ENCODE results near the gene TFPI. TPM values are rescaled to one million over a fixed set of nuclear protein-coding genes. Genes with fewer than 3 reads are reported as not detected.
"Not testable (repeated sequence)": the region's sequence is repeated elsewhere in the genome, so short reads cannot be mapped to it uniquely, and the experiment has no call there.

Gene TFPI
- total RNA-seq, 4 donors from 2014 or later, result 42.6 to 141 (median 66.1) TPM

DNA sequence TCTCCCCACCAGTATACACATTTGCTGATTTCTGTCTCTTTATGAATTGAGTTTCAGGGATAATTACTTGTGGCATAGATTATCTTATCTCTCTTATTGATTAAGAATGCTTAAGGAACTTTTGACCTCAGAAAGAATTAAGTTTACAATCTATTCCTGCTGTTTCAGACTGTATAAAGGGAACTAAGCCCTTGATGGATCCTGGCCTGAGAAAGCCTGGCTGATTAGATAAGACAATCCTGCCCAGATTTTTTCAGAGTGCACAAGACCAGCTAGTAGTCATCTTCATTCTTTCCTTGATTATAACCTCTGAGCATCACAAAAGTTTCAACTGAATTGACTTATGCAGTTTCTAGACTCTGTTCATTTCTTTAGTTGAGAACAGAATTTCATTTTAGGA, 22.7 kb upstream of the TFPI start:
- H3K36me3 ChIP-seq, result no peaks in the 10 kb centered on the region
- H3K4me3 ChIP-seq, result no peak overlapping the region
- TF ChIP-seq POLR2AphosphoS5 (IDR thresholded peaks at IDR 0.05) (no peak), POLR2A (IDR thresholded peaks at IDR 0.05) (no peak), EP300 (IDR thresholded peaks at IDR 0.05) (no peak)
- TF ChIP-seq, protein P1, sequence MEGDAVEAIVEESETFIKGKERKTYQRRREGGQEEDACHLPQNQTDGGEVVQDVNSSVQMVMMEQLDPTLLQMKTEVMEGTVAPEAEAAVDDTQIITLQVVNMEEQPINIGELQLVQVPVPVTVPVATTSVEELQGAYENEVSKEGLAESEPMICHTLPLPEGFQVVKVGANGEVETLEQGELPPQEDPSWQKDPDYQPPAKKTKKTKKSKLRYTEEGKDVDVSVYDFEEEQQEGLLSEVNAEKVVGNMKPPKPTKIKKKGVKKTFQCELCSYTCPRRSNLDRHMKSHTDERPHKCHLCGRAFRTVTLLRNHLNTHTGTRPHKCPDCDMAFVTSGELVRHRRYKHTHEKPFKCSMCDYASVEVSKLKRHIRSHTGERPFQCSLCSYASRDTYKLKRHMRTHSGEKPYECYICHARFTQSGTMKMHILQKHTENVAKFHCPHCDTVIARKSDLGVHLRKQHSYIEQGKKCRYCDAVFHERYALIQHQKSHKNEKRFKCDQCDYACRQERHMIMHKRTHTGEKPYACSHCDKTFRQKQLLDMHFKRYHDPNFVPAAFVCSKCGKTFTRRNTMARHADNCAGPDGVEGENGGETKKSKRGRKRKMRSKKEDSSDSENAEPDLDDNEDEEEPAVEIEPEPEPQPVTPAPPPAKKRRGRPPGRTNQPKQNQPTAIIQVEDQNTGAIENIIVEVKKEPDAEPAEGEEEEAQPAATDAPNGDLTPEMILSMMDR (IDR thresholded peaks at IDR 0.05), result no peak
- ATAC-seq, result no peak
- H3K4me1 ChIP-seq, result peaks cover 0 to 23% (median 4%) of the 10 kb centered on the region in 3 donors
- no peak overlapping the region for H3K27ac ChIP-seq
- peaks cover 0 to 5% (median 0%) of the 10 kb centered on the region in 3 donors for H3K9me3 ChIP-seq
- H3K27me3 ChIP-seq, result no peaks in the 10 kb centered on the region

DNA sequence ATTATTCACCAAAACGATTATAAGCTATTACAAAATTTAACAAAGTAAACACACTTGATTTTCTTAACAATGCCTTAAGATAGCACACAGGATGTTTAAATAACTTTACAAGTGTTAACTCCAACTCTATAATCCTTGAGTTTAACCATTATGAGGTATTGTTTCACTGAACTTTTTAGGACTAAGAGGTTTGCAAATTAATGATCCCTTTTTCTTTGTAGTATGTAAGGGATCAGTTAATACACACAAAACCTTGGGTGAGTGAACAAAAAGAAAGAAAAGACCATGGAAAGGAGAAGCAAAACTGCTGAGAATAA, 21.5 kb upstream of the TFPI start:
- no peak overlapping the region for H3K4me3 ChIP-seq
- peaks cover 0 to 14% (median 4%) of the 10 kb centered on the region in 3 donors for H3K4me1 ChIP-seq
- peaks cover 0 to 5% (median 0%) of the 10 kb centered on the region in 3 donors for H3K9me3 ChIP-seq
- no peaks in the 10 kb centered on the region for H3K36me3 ChIP-seq
- 3 to 13% methylated on average over 1 of the region's 1 CpG for WGBS, 2 donors (ENCODE audit: low coverage in 1 of 2)
- ATAC-seq, result no peak
- H3K27me3 ChIP-seq, result no peaks in the 10 kb centered on the region
- H3K27ac ChIP-seq, result peak overlapping the region in 2 of 4 donors; percentile 15 to 16
- no peak for TF ChIP-seq EP300 (IDR thresholded peaks at IDR 0.05)
- TF ChIP-seq POLR2AphosphoS5 (IDR thresholded peaks at IDR 0.05), result no peak
- no peak for TF ChIP-seq POLR2A (IDR thresholded peaks at IDR 0.05)

GRCh38 chr2:187574969-187575750, 20.9 kb upstream of the TFPI start:
- H3K27me3 ChIP-seq, result no peaks in the 10 kb centered on the region
- H3K27ac ChIP-seq, result peak overlapping the region in 2 of 4 donors; percentile 16 to 20
- 29 to 33% methylated on average over 3 of the region's 3 CpGs for whole genome bisulfite sequencing, 2 donors (ENCODE audit: low coverage in 1 of 2)
- TF ChIP-seq, protein P1 (IDR thresholded peaks at IDR 0.05), result no peak
- TF ChIP-seq EP300 (IDR thresholded peaks at IDR 0.05), result no peak
- no peak for TF ChIP-seq POLR2A (IDR thresholded peaks at IDR 0.05)
- no peak for TF ChIP-seq POLR2AphosphoS5 (IDR thresholded peaks at IDR 0.05)
- H3K9me3 ChIP-seq, result peaks cover 0 to 5% (median 0%) of the 10 kb centered on the region in 3 donors
- H3K4me3 ChIP-seq, result no peak overlapping the region
- no peaks in the 10 kb centered on the region for H3K36me3 ChIP-seq
- ATAC-seq, result no peak
- peaks cover 0 to 14% (median 4%) of the 10 kb centered on the region in 3 donors for H3K4me1 ChIP-seq

- Histone ChIP-seq H3K9me3 (peaks cover 0 to 5% (median 0%) of the 10 kb centered on the region in 3 donors), H3K36me3 (no peaks in the 10 kb centered on the region), H3K27me3 (no peaks in the 10 kb centered on the region), H3K4me1 (peaks cover 0 to 14% (median 4%) of the 10 kb centered on the region in 3 donors), H3K27ac (no peak overlapping the region), H3K4me3 (no peak overlapping the region)
- TF ChIP-seq, protein P1 (IDR thresholded peaks at IDR 0.05), result no peak
- TF ChIP-seq EP300 (IDR thresholded peaks at IDR 0.05), result no peak
- TF ChIP-seq POLR2AphosphoS5 (IDR thresholded peaks at IDR 0.05), result no peak
- no peak for TF ChIP-seq POLR2A (IDR thresholded peaks at IDR 0.05)
- no peak for ATAC-seq
- 95 to 100% methylated on average over 2 of the region's 2 CpGs for WGBS, 2 donors (ENCODE audit: low coverage in 1 of 2)
These were observed 19.5 kb upstream of the TFPI start for GRCh38 chr2:187573722-187574121.

DNA sequence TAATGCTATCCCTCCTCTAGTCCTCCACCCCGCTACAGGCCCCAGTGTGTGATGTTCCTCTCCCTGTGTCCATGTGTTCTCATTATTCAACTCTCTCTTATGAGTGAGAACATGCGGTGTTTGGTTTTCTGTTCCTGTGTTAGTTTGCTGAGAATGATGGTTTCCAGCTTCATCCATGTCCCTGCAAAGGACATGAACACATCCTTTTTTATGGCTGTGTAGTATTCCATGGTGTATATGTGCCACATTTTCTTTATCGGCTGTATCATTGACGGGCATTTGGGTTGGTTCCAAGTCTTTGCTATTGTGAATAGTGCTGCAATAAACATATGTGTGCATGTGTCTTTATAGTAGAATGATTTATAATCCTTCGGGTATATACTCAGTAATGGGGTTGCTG, 17.8 kb upstream of the TFPI start:
- not testable (repeated sequence) for ATAC-seq, H3K36me3 ChIP-seq, H3K27me3 ChIP-seq, H3K27ac ChIP-seq, H3K9me3 ChIP-seq, H3K4me3 ChIP-seq
- peaks cover 0 to 14% (median 4%) of the 10 kb centered on the region in 3 donors for H3K4me1 ChIP-seq
- WGBS, 2 donors (ENCODE audit: low coverage in 1 of 2), result 91 to 94% methylated on average over 5 of the region's 5 CpGs

GRCh38 chr2:187569571-187569970, 15.3 kb upstream of the TFPI start:
- ATAC-seq, result no peak
- no peaks in the 10 kb centered on the region for H3K4me1 ChIP-seq
- peaks cover 0 to 5% (median 0%) of the 10 kb centered on the region in 3 donors for H3K9me3 ChIP-seq
- no peaks in the 10 kb centered on the region for H3K36me3 ChIP-seq
- TF ChIP-seq POLR2A (IDR thresholded peaks at IDR 0.05), result no peak
- TF ChIP-seq, protein P1 (IDR thresholded peaks at IDR 0.05), result no peak
- TF ChIP-seq EP300 (IDR thresholded peaks at IDR 0.05), result no peak
- no peak for TF ChIP-seq POLR2AphosphoS5 (IDR thresholded peaks at IDR 0.05)
- no peaks in the 10 kb centered on the region for H3K27me3 ChIP-seq
- no peak overlapping the region for H3K27ac ChIP-seq
- H3K4me3 ChIP-seq, result no peak overlapping the region
